Astrocyte of the spinal cord (primary cell): ENCODE results near the gene CD160.
A peak's percentile ranks its signal among the peaks of the same experiment; 100 is the strongest.
"Not testable (repeated sequence)": the region's sequence is repeated elsewhere in the genome, so short reads cannot be mapped to it uniquely, and the experiment has no call there.

Experiments used
- DNase-seq: peaks from one replicate; pipeline ENCODE4 v3.0.0; 2011; ENCODE audit warnings: low read depth, low spot score
- H3K4me3 ChIP-seq: 2 replicates; pipeline ENCODE4 v1.5.1; 2011; ENCODE audit warnings: low read depth, mild to moderate bottlenecking, low read length, moderate library complexity
- in situ Hi-C: cut with HindIII; loops from 2 replicates; pipeline ENCODE4 v1.10.0; 2017; ENCODE audit warnings: low sequenced_read_pairs
- TF ChIP-seq, protein P1 (sequence below): IDR thresholded peaks from 2 replicates; pipeline ENCODE4 v1.5.1; 2012; ENCODE audit warnings: low read depth, mild to moderate bottlenecking, low read length, inconsistent platforms

Gene CD160

DNA sequence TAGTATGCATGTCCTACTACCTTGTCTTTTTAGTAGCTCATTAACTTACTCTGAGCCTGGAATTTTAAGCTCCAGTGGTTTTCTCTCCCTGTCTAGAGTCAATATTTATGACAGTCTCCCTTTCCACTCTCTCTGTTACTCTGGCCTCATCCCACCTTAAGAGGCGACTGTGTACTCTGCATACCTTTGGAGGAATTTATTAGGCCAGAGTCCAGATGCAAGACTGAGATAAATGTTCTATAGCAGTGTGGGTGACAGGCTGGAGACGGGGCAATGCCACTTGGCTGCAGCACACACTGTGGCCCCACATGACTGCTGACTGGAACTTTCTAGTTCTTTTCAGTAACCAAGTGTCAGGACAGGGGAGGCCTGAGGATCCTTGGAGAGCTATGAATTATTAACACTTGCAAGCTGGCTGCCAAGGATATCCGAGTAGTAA is 8.1 kb upstream of the CD160 start:
- no peak for DNase-seq
- in situ Hi-C loops, result no loop called here
- no peak overlapping the region for H3K4me3 ChIP-seq
- TF ChIP-seq, protein P1, sequence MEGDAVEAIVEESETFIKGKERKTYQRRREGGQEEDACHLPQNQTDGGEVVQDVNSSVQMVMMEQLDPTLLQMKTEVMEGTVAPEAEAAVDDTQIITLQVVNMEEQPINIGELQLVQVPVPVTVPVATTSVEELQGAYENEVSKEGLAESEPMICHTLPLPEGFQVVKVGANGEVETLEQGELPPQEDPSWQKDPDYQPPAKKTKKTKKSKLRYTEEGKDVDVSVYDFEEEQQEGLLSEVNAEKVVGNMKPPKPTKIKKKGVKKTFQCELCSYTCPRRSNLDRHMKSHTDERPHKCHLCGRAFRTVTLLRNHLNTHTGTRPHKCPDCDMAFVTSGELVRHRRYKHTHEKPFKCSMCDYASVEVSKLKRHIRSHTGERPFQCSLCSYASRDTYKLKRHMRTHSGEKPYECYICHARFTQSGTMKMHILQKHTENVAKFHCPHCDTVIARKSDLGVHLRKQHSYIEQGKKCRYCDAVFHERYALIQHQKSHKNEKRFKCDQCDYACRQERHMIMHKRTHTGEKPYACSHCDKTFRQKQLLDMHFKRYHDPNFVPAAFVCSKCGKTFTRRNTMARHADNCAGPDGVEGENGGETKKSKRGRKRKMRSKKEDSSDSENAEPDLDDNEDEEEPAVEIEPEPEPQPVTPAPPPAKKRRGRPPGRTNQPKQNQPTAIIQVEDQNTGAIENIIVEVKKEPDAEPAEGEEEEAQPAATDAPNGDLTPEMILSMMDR, result no peak

DNA sequence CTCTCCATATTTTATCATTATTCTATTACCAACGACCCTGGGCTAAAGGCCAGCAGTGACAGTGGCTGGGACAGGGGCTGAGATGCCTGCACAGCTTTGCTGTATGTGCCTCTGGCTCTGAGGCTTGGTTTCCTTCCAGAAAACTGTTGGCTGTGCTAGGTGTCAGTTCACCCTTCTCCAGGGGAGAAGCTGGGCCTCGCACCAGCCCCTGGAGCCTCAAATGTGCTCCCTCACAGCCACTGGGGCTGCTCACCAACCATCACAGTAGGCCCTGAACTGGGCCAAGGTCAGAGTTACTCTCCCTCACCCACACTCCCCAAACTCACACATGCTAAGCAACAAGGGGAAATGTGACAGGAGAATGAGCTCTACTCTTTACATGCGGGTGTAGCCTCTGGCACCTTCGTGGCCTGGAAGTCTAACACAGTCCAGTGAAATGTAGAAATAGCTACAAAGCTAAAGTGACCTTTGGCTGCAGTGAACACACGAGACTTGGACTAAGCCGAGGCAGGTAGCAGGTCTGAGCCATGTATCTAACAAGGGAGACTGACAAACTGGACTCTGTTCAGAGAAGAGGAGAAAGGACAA is 4.7 kb upstream of the CD160 start:
- in situ Hi-C loops, result no loop called here
- H3K4me3 ChIP-seq, result no peak overlapping the region
- DNase-seq, result no peak
- TF ChIP-seq, protein P1, result no peak

GRCh38 chr1:145716641-145717345 is 2.5 kb upstream of the CD160 start:
- in situ Hi-C loops, result no loop called here
- TF ChIP-seq, protein P1, result no peak
- peak; percentile 24 for DNase-seq
- no peak overlapping the region for H3K4me3 ChIP-seq

GRCh38 chr1:145717833-145718232 is 1.5 kb upstream of the CD160 start:
- TF ChIP-seq, protein P1, result no peak
- H3K4me3 ChIP-seq, result no peak overlapping the region
- in situ Hi-C loops, result no loop called here
- no peak for DNase-seq

GRCh38 chr1:145718465-145718864 is 834 bp upstream of the CD160 start:
- H3K4me3 ChIP-seq, in situ Hi-C loops, DNase-seq: not testable (repeated sequence)

- in situ Hi-C loops, result no loop called here
- H3K4me3 ChIP-seq, result no peak overlapping the region
- peak; percentile 66 for DNase-seq
- TF ChIP-seq, protein P1, result no peak
These were observed 1.2 kb downstream of the CD160 start for GRCh38 chr1:145720556-145720877.

- peak overlapping the region; percentile 40 for H3K4me3 ChIP-seq
- peak; percentile 46 for DNase-seq
- in situ Hi-C loops, result no loop called here
- TF ChIP-seq, protein P1, result peak; percentile 88
These were observed 1.8 kb downstream of the CD160 start for GRCh38 chr1:145720878-145721671.

GRCh38 chr1:145726193-145726592 is 6.9 kb downstream of the CD160 start:
- DNase-seq, in situ Hi-C loops, H3K4me3 ChIP-seq: not testable (repeated sequence)
